Hepatocyte (in vitro differentiated cells): ENCODE results near the gene LMTK2.

Experiments used
- CTCF ChIP-seq: fragments of 200-600 bp; sonication (generic); IDR thresholded peaks from 2 replicates; pipeline ENCODE4 v1.5.1; 2016; ENCODE audit warnings: antibody characterized with exemption, mild to moderate bottlenecking; ENCODE audit not compliant: poor library complexity
- EZH2 ChIP-seq: fragments of 200-600 bp; sonication (generic); IDR thresholded peaks from 2 replicates; pipeline ENCODE4 v1.6.1; 2016; ENCODE audit warnings: antibody characterized with exemption, mild to moderate bottlenecking, borderline replicate concordance
- EZH2phosphoT487 ChIP-seq: fragments of 200-600 bp; sonication (generic); IDR thresholded peaks from one replicate; pipeline ENCODE4 v1.6.1; 2018; ENCODE audit warnings: antibody characterized with exemption, mild to moderate bottlenecking, low read depth, moderate library complexity; ENCODE audit not compliant: unreplicated experiment, severe bottlenecking

- TF ChIP-seq EZH2phosphoT487 (no peak), CTCF (no peak), EZH2 (no peak)
Observed at GRCh38 chr7:98192781-98193457, 86.3 kb downstream of the LMTK2 start.
